ENCODE measurements around the gene KCNT1. TPM values are rescaled to one million over a fixed set of nuclear protein-coding genes. Genes with fewer than 3 reads are reported as not detected.

The KCNT1 gene
- polyA plus RNA-seq, 1 donor (not counting 4 experiments of a cell fraction or from before 2014, with no cell fraction given) = not detected

GRCh38 chr9:135840539-135840938 is 138.6 kb downstream of the KCNT1 start:
- Histone ChIP-seq H3K4me1 (ENCODE audit: control insufficient read depth, extremely low read depth, insufficient read depth, low read length) (no peaks in the 10 kb centered on the region), H3K9ac (ENCODE audit: control insufficient read depth, extremely low read depth, insufficient read depth, low read length) (no peak overlapping the region), H3K27ac (ENCODE audit: control insufficient read depth, insufficient read depth, low read length) (no peak overlapping the region), H3K9me1 (ENCODE audit: control insufficient read depth, extremely low read depth, insufficient read depth, low read length) (no peaks in the 10 kb centered on the region), H3K4me2 (ENCODE audit: control insufficient read depth, extremely low read depth, insufficient read depth, low read depth, low read length) (no peak overlapping the region), H3K27me3 (ENCODE audit: control insufficient read depth, extremely low read depth, insufficient read depth, low read length) (no peaks in the 10 kb centered on the region), H3K36me3 (ENCODE audit: control insufficient read depth in 2 of 2, extremely low read depth in 1 of 2, insufficient read depth in 2 of 2, low read length in 2 of 2) (peaks cover 0 to 3% of the 10 kb centered on the region in 2 experiments), H3K4me3 (ENCODE audit: control insufficient read depth in 2 of 3, extremely low read depth in 1 of 3, insufficient read depth in 2 of 3, low read depth in 1 of 3, low read length in 3 of 3) (no peak overlapping the region), H2AFZ (ENCODE audit: control insufficient read depth, low read length) (no peak overlapping the region), H4K20me1 (ENCODE audit: control insufficient read depth, extremely low read depth, insufficient read depth, low read length) (no peaks in the 10 kb centered on the region), H3K9me3 (ENCODE audit: control insufficient read depth, low read depth, low read length) (no peaks in the 10 kb centered on the region), H3K79me2 (ENCODE audit: control insufficient read depth, insufficient read depth, low read length) (peaks cover 28% of the 10 kb centered on the region)
- DNase-seq (ENCODE audit: low read depth, low spot score) (no peak), FAIRE-seq (no peak)
- dilution Hi-C loops (cut with MboI; ENCODE audit: extremely low pct_ligation_motif_present, low sequenced_read_pairs) = no loop called here
- TF ChIP-seq EZH2 (IDR thresholded peaks at IDR 0.05; ENCODE audit: low read length) = no peak
- TF ChIP-seq, protein P1, sequence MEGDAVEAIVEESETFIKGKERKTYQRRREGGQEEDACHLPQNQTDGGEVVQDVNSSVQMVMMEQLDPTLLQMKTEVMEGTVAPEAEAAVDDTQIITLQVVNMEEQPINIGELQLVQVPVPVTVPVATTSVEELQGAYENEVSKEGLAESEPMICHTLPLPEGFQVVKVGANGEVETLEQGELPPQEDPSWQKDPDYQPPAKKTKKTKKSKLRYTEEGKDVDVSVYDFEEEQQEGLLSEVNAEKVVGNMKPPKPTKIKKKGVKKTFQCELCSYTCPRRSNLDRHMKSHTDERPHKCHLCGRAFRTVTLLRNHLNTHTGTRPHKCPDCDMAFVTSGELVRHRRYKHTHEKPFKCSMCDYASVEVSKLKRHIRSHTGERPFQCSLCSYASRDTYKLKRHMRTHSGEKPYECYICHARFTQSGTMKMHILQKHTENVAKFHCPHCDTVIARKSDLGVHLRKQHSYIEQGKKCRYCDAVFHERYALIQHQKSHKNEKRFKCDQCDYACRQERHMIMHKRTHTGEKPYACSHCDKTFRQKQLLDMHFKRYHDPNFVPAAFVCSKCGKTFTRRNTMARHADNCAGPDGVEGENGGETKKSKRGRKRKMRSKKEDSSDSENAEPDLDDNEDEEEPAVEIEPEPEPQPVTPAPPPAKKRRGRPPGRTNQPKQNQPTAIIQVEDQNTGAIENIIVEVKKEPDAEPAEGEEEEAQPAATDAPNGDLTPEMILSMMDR (optimal IDR thresholded peaks at IDR 0.05 in 1 of 3, IDR thresholded peaks at IDR 0.05 in 1 of 3, conservative IDR thresholded peaks at IDR 0.05 in 1 of 3; ENCODE audit: extremely low read depth in 1 of 3, insufficient read depth in 2 of 3, low read length in 3 of 3) = no peak

Other genes with a start within 250 kb of the KCNT1 start
- 4.3 to 4.7 TPM (median 4.5 TPM) in 3 replicates for gene PPP1R26, start 222.4 kb upstream of the KCNT1 start, polyA plus RNA-seq
- gene MRPS2, start 201.5 kb upstream of the KCNT1 start, polyA plus RNA-seq = 44.7 to 115 TPM (median 61.1 TPM) in 3 replicates
- not detected in 3 replicates for gene LCN1, start 180.7 kb upstream of the KCNT1 start, polyA plus RNA-seq
- not detected in 3 replicates for gene OBP2A, start 156.1 kb upstream of the KCNT1 start, polyA plus RNA-seq
- not detected in 3 replicates for gene PAEP, start 140.4 kb upstream of the KCNT1 start, polyA plus RNA-seq
- not detected in 3 replicates for gene GLT6D1, start 62.6 kb upstream of the KCNT1 start, polyA plus RNA-seq
- not detected in 3 replicates for gene LCN9, start 38.9 kb upstream of the KCNT1 start, polyA plus RNA-seq
- gene SOHLH1, start 2.7 kb upstream of the KCNT1 start, polyA plus RNA-seq = not detected in 3 replicates
- 5.0 to 8.3 TPM (median 6.0 TPM) in 3 replicates for gene CAMSAP1, start 205.4 kb downstream of the KCNT1 start, polyA plus RNA-seq

Measured in keratinocyte (primary cell).